ENCODE data around the gene AADAC. TPM values are rescaled to one million over a fixed set of nuclear protein-coding genes. Genes with fewer than 3 reads are reported as not detected.
"Not testable (repeated sequence)": the region's sequence is repeated elsewhere in the genome, so short reads cannot be mapped to it uniquely, and the experiment has no call there.

AADAC gene
- total and polyA plus RNA-seq, 4 experiments from 2014 or later: not detected

- H3K4me3 Mint-ChIP-seq: no peak overlapping the region
- no peaks in the 10 kb centered on the region for H3K36me3 Mint-ChIP-seq
- Histone ChIP-seq H3K27me3 (ENCODE audit: insufficient read depth, low read length) (no peaks in the 10 kb centered on the region), H3K36me3 (ENCODE audit: insufficient read depth, low read length) (no peaks in the 10 kb centered on the region), H3K27ac (ENCODE audit: low read depth, low read length) (no peak overlapping the region), H3K9me3 (ENCODE audit: control insufficient read depth in 1 of 2, low read length in 2 of 2) (no peaks in the 10 kb centered on the region), H3K4me1 (ENCODE audit: insufficient read depth, low read length) (no peaks in the 10 kb centered on the region), H3K4me3 (ENCODE audit: low read length in 2 of 2) (no peak overlapping the region)
- no peak for DNase-seq
- CTCF ChIA-PET (ENCODE audit: partially characterized antibody): no interaction called here
- H3K9me3 Mint-ChIP-seq: peaks cover 0 to 3% (median 0%) of the 10 kb centered on the region in 8 donors
- POLR2A ChIA-PET (ENCODE audit: partially characterized antibody): no interaction called here
- H3K27me3 Mint-ChIP-seq: peaks cover 0 to 2% of the 10 kb centered on the region in 2 donors
- intact Hi-C loops (cut with micrococcal nuclease): no loop called here
- H3K4me1 Mint-ChIP-seq: no peaks in the 10 kb centered on the region
- H3K27ac Mint-ChIP-seq: no peak overlapping the region
Observed at GRCh38 chr3:151796105-151796680, 17.7 kb upstream of the AADAC start.

DNA sequence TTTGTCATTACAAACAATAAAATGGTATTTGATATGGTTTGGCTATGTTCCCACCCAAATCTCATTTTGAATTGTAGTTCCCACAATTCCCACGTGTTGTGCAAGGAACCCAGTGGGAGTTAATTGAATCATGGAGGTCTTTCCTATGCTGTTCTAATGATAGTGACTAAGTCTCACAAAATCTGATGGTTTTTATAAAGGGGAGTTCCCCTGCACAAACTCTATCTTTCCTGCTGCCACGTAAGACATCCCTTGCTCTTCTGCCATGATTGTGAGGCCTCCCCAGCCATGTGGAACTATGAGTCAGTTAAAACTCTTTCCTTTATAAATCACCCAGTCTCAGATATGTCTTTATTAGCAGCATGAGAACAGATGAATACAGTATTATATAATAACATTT is 15.4 kb upstream of the AADAC start:
- peaks cover 0 to 3% (median 0%) of the 10 kb centered on the region in 8 donors for H3K9me3 Mint-ChIP-seq
- no peak overlapping the region for H3K27ac ChIP-seq (ENCODE audit: low read depth, low read length)
- no peak overlapping the region for H3K27ac Mint-ChIP-seq
- CTCF ChIA-PET (ENCODE audit: partially characterized antibody): no interaction called here
- H3K4me3 ChIP-seq (ENCODE audit: low read length in 2 of 2): no peak overlapping the region
- no peak for DNase-seq
- intact Hi-C loops (cut with micrococcal nuclease): no loop called here
- H3K36me3 ChIP-seq (ENCODE audit: insufficient read depth, low read length): no peaks in the 10 kb centered on the region
- H3K27me3 Mint-ChIP-seq: no peaks in the 10 kb centered on the region
- no peak overlapping the region for H3K4me3 Mint-ChIP-seq
- no peaks in the 10 kb centered on the region for H3K36me3 Mint-ChIP-seq
- H3K27me3 ChIP-seq (ENCODE audit: insufficient read depth, low read length): no peaks in the 10 kb centered on the region
- no peaks in the 10 kb centered on the region for H3K9me3 ChIP-seq (ENCODE audit: control insufficient read depth in 1 of 2, low read length in 2 of 2)
- POLR2A ChIA-PET (ENCODE audit: partially characterized antibody): no interaction called here
- no peaks in the 10 kb centered on the region for H3K4me1 ChIP-seq (ENCODE audit: insufficient read depth, low read length)
- no peaks in the 10 kb centered on the region for H3K4me1 Mint-ChIP-seq

DNA sequence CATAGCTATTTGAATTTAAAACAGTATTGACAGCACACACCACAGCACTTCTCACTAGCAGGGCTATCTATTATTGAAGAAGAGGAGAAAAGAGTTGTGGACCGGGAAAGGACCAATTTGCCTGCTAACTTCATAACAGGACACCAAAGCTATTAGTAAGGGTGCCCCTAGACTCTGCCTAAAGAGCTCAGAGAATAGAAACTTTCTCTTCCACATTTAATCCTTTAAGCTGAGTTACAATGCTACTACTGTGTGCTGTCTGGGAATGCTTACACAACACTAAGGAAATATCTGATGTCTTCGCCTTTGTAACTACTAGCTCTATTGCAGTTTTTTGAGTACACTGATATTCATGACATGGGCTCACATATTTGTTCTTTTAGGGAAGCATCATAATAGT is 13.5 kb upstream of the AADAC start:
- H3K27ac Mint-ChIP-seq: no peak overlapping the region
- Histone ChIP-seq H3K9me3 (ENCODE audit: control insufficient read depth in 1 of 2, low read length in 2 of 2) (no peaks in the 10 kb centered on the region), H3K4me1 (ENCODE audit: insufficient read depth, low read length) (no peaks in the 10 kb centered on the region), H3K4me3 (ENCODE audit: low read length in 2 of 2) (no peak overlapping the region), H3K36me3 (ENCODE audit: insufficient read depth, low read length) (no peaks in the 10 kb centered on the region), H3K27ac (ENCODE audit: low read depth, low read length) (no peak overlapping the region), H3K27me3 (ENCODE audit: insufficient read depth, low read length) (no peaks in the 10 kb centered on the region)
- H3K27me3 Mint-ChIP-seq: no peaks in the 10 kb centered on the region
- no peak overlapping the region for H3K4me3 Mint-ChIP-seq
- CTCF ChIA-PET (ENCODE audit: partially characterized antibody): no interaction called here
- peaks cover 0 to 4% of the 10 kb centered on the region in 2 donors for H3K36me3 Mint-ChIP-seq
- DNase-seq: no peak
- H3K9me3 Mint-ChIP-seq: peaks cover 0 to 2% (median 0%) of the 10 kb centered on the region in 8 donors
- no peaks in the 10 kb centered on the region for H3K4me1 Mint-ChIP-seq
- POLR2A ChIA-PET (ENCODE audit: partially characterized antibody): no interaction called here
- intact Hi-C loops (cut with micrococcal nuclease): no loop called here

DNA sequence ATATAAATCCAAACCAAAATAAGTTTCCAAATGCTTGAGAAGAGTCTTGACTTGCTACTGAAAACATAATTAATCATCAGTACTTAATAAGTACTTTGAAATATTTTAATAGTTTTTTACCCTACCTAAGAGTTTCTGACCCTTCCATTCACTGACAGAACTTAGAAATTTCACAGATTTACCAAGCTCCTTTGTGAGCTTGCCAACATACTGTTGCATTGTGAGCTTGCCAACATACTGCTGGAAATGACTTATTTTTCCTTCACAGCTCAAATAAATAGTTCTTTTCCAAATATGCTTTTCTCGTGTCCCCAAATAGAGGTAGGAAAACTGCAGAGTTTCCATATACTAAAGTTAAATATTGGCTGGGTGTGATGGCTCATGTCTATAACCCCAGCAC is 9.6 kb upstream of the AADAC start:
- Mint-ChIP-seq H3K9me3 (peaks cover 2 to 19% (median 12%) of the 10 kb centered on the region in 8 donors), H3K4me1 (no peaks in the 10 kb centered on the region), H3K27me3 (peaks cover 0 to 3% of the 10 kb centered on the region in 2 donors), H3K4me3 (no peak overlapping the region), H3K27ac (no peak overlapping the region), H3K36me3 (peaks cover 3 to 4% of the 10 kb centered on the region in 2 donors)
- DNase-seq: no peak
- intact Hi-C loops (cut with micrococcal nuclease): no loop called here
- Histone ChIP-seq H3K4me3 (ENCODE audit: low read length in 2 of 2) (no peak overlapping the region), H3K27me3 (ENCODE audit: insufficient read depth, low read length) (no peaks in the 10 kb centered on the region), H3K27ac (ENCODE audit: low read depth, low read length) (no peak overlapping the region), H3K9me3 (ENCODE audit: control insufficient read depth in 1 of 2, low read length in 2 of 2) (no peaks in the 10 kb centered on the region), H3K4me1 (ENCODE audit: insufficient read depth, low read length) (no peaks in the 10 kb centered on the region), H3K36me3 (ENCODE audit: insufficient read depth, low read length) (no peaks in the 10 kb centered on the region)
- ChIA-PET CTCF (ENCODE audit: partially characterized antibody) (interaction anchor here (1.4 kb wide), 1 partner anchor 337 kb away, joined by 3 read pairs; no protein-coding TSS in a partner anchor), POLR2A (ENCODE audit: partially characterized antibody) (no interaction called here)

DNA sequence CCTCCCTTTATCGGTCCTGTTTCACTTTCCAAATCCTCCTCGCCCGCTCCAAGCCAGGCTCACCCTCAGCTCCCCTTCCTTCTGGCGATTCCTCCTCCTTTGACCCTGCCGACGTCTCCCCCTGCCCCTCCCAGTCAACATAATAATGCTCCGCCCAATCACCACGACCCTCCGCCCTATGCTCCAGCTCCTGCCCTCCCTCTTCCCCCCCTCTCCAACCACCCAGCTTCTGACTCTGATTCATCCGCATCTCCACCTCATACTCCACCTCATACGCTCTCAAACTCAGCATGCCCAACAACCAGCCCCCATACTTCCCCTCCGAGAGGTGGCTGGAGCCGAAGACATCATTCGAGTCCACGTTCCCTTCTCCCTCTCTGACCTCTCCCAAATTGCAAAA is 7.1 kb upstream of the AADAC start:
- intact Hi-C loops (cut with micrococcal nuclease): no loop called here
- Histone ChIP-seq H3K36me3 (ENCODE audit: insufficient read depth, low read length) (no peaks in the 10 kb centered on the region), H3K9me3 (ENCODE audit: control insufficient read depth in 1 of 2, low read length in 2 of 2) (peaks cover 0 to 4% of the 10 kb centered on the region in 2 donors), H3K4me1 (ENCODE audit: insufficient read depth, low read length) (no peaks in the 10 kb centered on the region), H3K27me3 (ENCODE audit: insufficient read depth, low read length) (no peaks in the 10 kb centered on the region), H3K4me3 (ENCODE audit: low read length in 2 of 2) (no peak overlapping the region), H3K27ac (ENCODE audit: low read depth, low read length) (no peak overlapping the region)
- CTCF ChIA-PET (ENCODE audit: partially characterized antibody): no interaction called here
- H3K27me3 Mint-ChIP-seq: peaks cover 0 to 3% of the 10 kb centered on the region in 2 donors
- H3K36me3 Mint-ChIP-seq: peaks cover 3 to 4% of the 10 kb centered on the region in 2 donors
- DNase-seq: no peak
- POLR2A ChIA-PET (ENCODE audit: partially characterized antibody): no interaction called here
- peaks cover 2 to 19% (median 12%) of the 10 kb centered on the region in 8 donors for H3K9me3 Mint-ChIP-seq
- no peaks in the 10 kb centered on the region for H3K4me1 Mint-ChIP-seq
- no peak overlapping the region for H3K4me3 Mint-ChIP-seq
- H3K27ac Mint-ChIP-seq: peak overlapping the region in 1 of 7 donors; percentile 58

GRCh38 chr3:151808926-151809325 is 5.0 kb upstream of the AADAC start:
- H3K4me3 ChIP-seq (ENCODE audit: low read length in 2 of 2); DNase-seq; H3K27me3 Mint-ChIP-seq; H3K4me1 ChIP-seq (ENCODE audit: insufficient read depth, low read length); H3K36me3 ChIP-seq (ENCODE audit: insufficient read depth, low read length); intact Hi-C loops (cut with micrococcal nuclease); H3K27ac ChIP-seq (ENCODE audit: low read depth, low read length); H3K27ac Mint-ChIP-seq; H3K4me3 Mint-ChIP-seq; H3K27me3 ChIP-seq (ENCODE audit: insufficient read depth, low read length); H3K36me3 Mint-ChIP-seq; POLR2A ChIA-PET (ENCODE audit: partially characterized antibody); H3K4me1 Mint-ChIP-seq; H3K9me3 ChIP-seq (ENCODE audit: control insufficient read depth in 1 of 2, low read length in 2 of 2); CTCF ChIA-PET (ENCODE audit: partially characterized antibody): not testable (repeated sequence)
- peaks cover 2 to 19% (median 12%) of the 10 kb centered on the region in 8 donors for H3K9me3 Mint-ChIP-seq

DNA sequence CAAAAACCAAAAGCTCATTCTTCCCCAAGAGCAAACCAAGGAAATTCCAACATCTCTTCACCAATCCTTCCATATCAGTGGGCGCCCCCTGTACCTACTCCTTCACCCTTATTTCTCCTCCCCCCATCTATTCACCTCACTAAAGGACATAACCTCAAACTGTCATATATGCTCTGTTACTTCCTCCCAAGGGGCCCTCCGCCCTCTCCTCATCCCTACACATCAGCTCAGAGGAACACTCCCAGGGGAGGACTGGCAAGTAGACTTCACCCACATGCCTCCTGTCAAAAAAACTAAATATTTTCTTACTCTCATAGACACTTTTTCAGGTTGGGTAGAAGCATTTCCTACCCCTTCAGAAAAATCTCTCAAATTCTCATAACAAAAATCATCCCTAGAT is 2.4 kb upstream of the AADAC start:
- Mint-ChIP-seq H3K4me3 (no peak overlapping the region), H3K27ac (no peak overlapping the region), H3K36me3 (peaks cover 0 to 3% of the 10 kb centered on the region in 2 donors), H3K9me3 (peaks cover 2 to 15% (median 11%) of the 10 kb centered on the region in 8 donors), H3K4me1 (no peaks in the 10 kb centered on the region), H3K27me3 (peaks cover 0 to 12% of the 10 kb centered on the region in 2 donors)
- ChIA-PET CTCF (ENCODE audit: partially characterized antibody) (no interaction called here), POLR2A (ENCODE audit: partially characterized antibody) (no interaction called here)
- no peak overlapping the region for H3K27ac ChIP-seq (ENCODE audit: low read depth, low read length)
- H3K4me3 ChIP-seq (ENCODE audit: low read length in 2 of 2): no peak overlapping the region
- H3K9me3 ChIP-seq (ENCODE audit: control insufficient read depth in 1 of 2, low read length in 2 of 2): peaks cover 0 to 4% of the 10 kb centered on the region in 2 donors
- no peak for DNase-seq
- intact Hi-C loops (cut with micrococcal nuclease): no loop called here
- H3K4me1 ChIP-seq (ENCODE audit: insufficient read depth, low read length): no peaks in the 10 kb centered on the region
- no peaks in the 10 kb centered on the region for H3K27me3 ChIP-seq (ENCODE audit: insufficient read depth, low read length)
- no peaks in the 10 kb centered on the region for H3K36me3 ChIP-seq (ENCODE audit: insufficient read depth, low read length)

- DNase-seq: no peak
- H3K9me3 Mint-ChIP-seq: no peaks in the 10 kb centered on the region
- no peaks in the 10 kb centered on the region for H3K36me3 Mint-ChIP-seq
- Histone ChIP-seq H3K27ac (ENCODE audit: low read depth, low read length) (no peak overlapping the region), H3K4me3 (ENCODE audit: low read length in 2 of 2) (no peak overlapping the region), H3K27me3 (ENCODE audit: insufficient read depth, low read length) (no peaks in the 10 kb centered on the region), H3K36me3 (ENCODE audit: insufficient read depth, low read length) (no peaks in the 10 kb centered on the region), H3K9me3 (ENCODE audit: control insufficient read depth in 1 of 2, low read length in 2 of 2) (peaks cover 0 to 4% of the 10 kb centered on the region in 2 donors), H3K4me1 (ENCODE audit: insufficient read depth, low read length) (no peaks in the 10 kb centered on the region)
- no peaks in the 10 kb centered on the region for H3K4me1 Mint-ChIP-seq
- no peak overlapping the region for H3K4me3 Mint-ChIP-seq
- POLR2A ChIA-PET (ENCODE audit: partially characterized antibody): no interaction called here
- H3K27me3 Mint-ChIP-seq: peaks cover 4 to 15% of the 10 kb centered on the region in 2 donors
- intact Hi-C loops (cut with micrococcal nuclease): no loop called here
- CTCF ChIA-PET (ENCODE audit: partially characterized antibody): no interaction called here
- no peak overlapping the region for H3K27ac Mint-ChIP-seq
Observed at GRCh38 chr3:151814588-151814987, 672 bp downstream of the AADAC start.
